ENCODE results near the gene SHC2. TPM values are rescaled to one million over a fixed set of nuclear protein-coding genes. Genes with fewer than 3 reads are reported as not detected.

The SHC2 gene
- total and polyA plus RNA-seq, 2 of the 8 experiments (the other 6 are each of a cell fraction or from before 2014, with no cell fraction given) = 4.4 to 7.3 TPM

DNA sequence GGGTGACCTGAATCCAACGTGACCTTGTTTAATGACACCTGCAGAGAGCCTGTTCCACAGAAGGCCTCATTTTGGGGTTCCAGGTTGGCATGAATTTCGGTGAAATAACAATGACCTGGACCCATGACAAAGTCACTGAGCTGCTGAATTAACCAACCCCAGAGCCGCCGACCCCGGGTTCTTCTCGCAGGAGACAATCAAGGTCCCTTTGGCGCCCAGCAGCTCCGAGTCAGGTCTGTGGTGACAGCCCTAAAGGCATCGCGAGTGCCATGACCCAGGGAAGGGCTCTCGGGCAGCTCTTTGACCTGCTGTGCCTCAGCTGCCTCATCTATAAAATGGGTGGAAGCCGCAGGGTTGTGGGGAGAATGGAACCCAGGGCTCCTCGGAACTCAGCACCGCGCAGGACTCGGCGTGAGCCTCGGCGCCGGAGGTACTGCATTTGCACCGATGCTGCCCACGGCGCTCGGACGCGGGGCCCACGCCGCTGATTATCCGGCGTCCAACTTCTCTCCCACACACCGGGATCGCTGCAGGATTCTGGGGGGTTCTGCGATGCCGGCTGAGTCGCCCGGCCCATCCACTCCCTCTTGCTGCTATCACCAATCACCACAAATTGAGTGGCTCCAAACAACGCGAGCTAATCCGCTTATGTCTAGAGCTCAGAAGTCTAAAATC is 5.7 kb downstream of the SHC2 start (continued):
- TF ChIP-seq, protein P1, sequence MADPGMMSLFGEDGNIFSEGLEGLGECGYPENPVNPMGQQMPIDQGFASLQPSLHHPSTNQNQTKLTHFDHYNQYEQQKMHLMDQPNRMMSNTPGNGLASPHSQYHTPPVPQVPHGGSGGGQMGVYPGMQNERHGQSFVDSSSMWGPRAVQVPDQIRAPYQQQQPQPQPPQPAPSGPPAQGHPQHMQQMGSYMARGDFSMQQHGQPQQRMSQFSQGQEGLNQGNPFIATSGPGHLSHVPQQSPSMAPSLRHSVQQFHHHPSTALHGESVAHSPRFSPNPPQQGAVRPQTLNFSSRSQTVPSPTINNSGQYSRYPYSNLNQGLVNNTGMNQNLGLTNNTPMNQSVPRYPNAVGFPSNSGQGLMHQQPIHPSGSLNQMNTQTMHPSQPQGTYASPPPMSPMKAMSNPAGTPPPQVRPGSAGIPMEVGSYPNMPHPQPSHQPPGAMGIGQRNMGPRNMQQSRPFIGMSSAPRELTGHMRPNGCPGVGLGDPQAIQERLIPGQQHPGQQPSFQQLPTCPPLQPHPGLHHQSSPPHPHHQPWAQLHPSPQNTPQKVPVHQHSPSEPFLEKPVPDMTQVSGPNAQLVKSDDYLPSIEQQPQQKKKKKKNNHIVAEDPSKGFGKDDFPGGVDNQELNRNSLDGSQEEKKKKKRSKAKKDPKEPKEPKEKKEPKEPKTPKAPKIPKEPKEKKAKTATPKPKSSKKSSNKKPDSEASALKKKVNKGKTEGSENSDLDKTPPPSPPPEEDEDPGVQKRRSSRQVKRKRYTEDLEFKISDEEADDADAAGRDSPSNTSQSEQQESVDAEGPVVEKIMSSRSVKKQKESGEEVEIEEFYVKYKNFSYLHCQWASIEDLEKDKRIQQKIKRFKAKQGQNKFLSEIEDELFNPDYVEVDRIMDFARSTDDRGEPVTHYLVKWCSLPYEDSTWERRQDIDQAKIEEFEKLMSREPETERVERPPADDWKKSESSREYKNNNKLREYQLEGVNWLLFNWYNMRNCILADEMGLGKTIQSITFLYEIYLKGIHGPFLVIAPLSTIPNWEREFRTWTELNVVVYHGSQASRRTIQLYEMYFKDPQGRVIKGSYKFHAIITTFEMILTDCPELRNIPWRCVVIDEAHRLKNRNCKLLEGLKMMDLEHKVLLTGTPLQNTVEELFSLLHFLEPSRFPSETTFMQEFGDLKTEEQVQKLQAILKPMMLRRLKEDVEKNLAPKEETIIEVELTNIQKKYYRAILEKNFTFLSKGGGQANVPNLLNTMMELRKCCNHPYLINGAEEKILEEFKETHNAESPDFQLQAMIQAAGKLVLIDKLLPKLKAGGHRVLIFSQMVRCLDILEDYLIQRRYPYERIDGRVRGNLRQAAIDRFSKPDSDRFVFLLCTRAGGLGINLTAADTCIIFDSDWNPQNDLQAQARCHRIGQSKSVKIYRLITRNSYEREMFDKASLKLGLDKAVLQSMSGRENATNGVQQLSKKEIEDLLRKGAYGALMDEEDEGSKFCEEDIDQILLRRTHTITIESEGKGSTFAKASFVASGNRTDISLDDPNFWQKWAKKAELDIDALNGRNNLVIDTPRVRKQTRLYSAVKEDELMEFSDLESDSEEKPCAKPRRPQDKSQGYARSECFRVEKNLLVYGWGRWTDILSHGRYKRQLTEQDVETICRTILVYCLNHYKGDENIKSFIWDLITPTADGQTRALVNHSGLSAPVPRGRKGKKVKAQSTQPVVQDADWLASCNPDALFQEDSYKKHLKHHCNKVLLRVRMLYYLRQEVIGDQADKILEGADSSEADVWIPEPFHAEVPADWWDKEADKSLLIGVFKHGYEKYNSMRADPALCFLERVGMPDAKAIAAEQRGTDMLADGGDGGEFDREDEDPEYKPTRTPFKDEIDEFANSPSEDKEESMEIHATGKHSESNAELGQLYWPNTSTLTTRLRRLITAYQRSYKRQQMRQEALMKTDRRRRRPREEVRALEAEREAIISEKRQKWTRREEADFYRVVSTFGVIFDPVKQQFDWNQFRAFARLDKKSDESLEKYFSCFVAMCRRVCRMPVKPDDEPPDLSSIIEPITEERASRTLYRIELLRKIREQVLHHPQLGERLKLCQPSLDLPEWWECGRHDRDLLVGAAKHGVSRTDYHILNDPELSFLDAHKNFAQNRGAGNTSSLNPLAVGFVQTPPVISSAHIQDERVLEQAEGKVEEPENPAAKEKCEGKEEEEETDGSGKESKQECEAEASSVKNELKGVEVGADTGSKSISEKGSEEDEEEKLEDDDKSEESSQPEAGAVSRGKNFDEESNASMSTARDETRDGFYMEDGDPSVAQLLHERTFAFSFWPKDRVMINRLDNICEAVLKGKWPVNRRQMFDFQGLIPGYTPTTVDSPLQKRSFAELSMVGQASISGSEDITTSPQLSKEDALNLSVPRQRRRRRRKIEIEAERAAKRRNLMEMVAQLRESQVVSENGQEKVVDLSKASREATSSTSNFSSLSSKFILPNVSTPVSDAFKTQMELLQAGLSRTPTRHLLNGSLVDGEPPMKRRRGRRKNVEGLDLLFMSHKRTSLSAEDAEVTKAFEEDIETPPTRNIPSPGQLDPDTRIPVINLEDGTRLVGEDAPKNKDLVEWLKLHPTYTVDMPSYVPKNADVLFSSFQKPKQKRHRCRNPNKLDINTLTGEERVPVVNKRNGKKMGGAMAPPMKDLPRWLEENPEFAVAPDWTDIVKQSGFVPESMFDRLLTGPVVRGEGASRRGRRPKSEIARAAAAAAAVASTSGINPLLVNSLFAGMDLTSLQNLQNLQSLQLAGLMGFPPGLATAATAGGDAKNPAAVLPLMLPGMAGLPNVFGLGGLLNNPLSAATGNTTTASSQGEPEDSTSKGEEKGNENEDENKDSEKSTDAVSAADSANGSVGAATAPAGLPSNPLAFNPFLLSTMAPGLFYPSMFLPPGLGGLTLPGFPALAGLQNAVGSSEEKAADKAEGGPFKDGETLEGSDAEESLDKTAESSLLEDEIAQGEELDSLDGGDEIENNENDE (IDR thresholded peaks at IDR 0.05; ENCODE audit: insufficient replicate concordance, low read length) = no peak
- TF ChIP-seq KDM4A (IDR thresholded peaks at IDR 0.05; ENCODE audit: low read depth, low read length, severe bottlenecking) = no peak
- TF ChIP-seq SIX5 (IDR thresholded peaks at IDR 0.05; ENCODE audit: low read depth, low read length) = no peak
- no peak for TF ChIP-seq SRF (IDR thresholded peaks at IDR 0.05; ENCODE audit: low read depth, low read length)
- no peak for TF ChIP-seq CHD1 (IDR thresholded peaks at IDR 0.05; ENCODE audit: low read depth, low read length)
- no peak for TF ChIP-seq BRCA1 (IDR thresholded peaks at IDR 0.05; ENCODE audit: low read depth, low read length)
- no peak for TF ChIP-seq JUN (IDR thresholded peaks at IDR 0.05; ENCODE audit: low read depth, low read length)
- TF ChIP-seq HDAC2 (IDR thresholded peaks at IDR 0.05; ENCODE audit: borderline replicate concordance in 1 of 2, low read depth in 2 of 2, low read length in 2 of 2) = no peak
- no peak for TF ChIP-seq CREB1 (IDR thresholded peaks at IDR 0.05)
- no peak for TF ChIP-seq PHF8 (conservative IDR thresholded peaks at IDR 0.05; ENCODE audit: low read depth, low read length)
- no peak for TF ChIP-seq SP4 (IDR thresholded peaks at IDR 0.05; ENCODE audit: low read length)

Data from H1 (cell line).